ENCODE data around the gene CASP9.
"Not testable (repeated sequence)": the region's sequence is repeated elsewhere in the genome, so short reads cannot be mapped to it uniquely, and the experiment has no call there.

CASP9 gene

DNA sequence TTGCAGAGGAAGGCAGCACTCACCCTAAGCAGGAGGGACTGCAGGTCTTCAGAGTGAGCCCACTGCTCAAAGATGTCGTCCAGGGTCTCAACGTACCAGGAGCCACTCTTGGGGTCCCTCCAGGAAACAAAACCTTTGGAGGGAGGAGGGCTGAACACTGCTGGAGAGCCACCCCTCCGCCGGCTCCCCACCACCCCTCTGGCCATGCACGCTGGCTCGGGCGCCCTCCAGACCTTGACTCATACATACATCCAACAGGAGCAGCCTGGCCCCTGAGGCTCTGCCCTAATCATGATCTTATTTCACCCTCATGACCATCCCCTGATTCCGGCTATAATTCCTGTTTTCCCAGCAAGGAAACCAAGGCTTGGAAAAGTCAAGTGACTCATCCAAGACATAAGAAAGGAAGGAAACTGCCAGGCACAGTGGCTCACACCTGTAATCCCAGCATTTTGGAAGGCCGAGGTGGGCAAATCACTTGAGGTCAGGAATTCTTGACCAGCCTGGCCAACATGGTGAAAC is 30.1 kb downstream of the CASP9 start:
- DNase-seq, result no peak

DNA sequence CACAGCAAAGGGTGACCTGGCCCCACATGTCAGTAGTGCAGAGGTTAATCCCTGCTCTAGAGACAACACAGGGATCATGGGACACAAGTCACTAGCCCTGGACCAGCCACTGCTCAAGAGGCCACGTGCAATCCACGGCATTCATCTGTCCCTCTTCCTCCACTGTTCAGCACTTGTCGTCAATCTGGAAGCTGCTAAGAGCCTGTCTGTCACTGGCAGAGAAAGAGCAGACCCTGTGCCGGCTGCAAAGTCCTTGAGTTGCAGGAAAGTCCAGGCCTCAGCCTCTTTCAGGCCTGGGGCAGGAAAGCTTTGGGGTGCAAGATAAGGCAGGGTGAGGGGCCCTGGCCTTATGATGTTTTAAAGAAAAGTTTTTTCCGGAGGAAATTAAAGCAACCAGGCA is 31.4 kb downstream of the CASP9 start:
- no peak for DNase-seq

DNA sequence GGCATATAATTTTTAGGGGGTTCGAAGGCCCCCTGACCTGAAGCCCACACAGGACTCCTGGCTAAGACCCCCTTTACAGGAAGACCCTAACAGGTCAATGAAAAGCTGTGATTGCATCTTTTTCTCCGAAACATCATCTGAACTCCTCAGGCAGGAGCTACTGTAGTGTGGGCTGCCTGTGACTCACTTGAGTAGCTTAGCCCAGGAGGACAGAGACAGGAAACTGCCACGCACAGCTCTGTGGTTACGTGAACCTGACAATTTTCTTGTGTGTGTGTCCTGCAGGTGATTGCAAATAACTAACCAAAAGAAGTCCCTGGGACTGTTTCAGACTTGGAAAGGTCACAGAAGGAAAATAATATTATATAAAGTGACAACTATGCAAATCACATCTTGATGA is 33.0 kb downstream of the CASP9 start:
- DNase-seq, result not testable (repeated sequence)

DNA sequence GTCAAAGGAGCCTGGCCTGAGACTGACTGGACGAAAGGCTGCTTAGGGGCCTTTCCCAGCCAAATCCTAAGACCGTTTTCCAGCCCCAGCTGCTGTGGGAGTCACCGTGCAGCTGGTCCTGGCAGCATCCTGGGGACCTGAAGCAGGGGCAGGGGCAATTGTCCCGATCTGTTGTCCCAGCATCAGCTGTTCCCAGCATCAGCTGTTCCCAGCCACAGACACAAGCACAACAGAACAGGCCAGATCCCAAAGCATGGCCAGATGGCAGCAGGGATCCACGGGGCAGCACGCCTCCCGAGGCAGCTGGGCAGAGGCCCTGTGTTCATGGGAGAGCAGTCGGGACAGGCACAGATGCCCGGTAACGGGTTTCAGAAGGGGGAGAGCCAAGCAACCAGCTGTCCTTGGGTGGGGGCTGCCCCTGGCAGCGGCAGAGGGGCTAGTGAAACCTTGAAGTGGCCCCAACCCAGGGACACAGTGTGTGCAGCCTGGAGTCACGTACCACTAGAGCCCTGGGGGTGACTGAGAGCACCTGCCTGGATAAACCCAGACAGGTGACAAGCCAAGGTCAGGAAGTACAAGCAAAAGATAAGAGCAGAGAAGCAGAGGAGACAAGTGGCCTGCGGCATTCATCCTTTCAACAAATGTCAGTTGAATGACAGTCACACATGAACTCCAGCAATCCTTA is 34.8 kb downstream of the CASP9 start:
- DNase-seq, result no peak

DNA sequence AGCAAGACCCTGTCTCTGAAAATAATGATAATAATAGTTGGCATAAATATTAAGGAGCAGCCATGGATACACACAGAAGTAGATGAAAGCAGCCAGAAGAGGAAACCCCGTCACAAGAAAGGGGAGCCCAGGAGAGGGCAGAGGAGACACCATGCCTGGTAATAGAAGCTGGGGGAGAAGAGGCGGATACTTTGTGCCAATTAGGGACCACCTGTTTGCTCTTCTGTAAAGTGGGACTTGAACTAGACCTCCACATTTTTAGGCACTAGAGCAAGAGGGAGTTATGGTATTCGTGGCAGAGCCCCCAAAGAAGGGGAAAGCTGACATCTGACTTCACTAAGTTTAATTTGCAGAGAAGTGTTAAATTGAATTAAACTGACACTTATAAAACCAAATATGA is 35.6 kb downstream of the CASP9 start:
- DNase-seq, result no peak

GRCh38 chr1:15486844-15487610 is 37.0 kb downstream of the CASP9 start:
- DNase-seq, result not testable (repeated sequence)

DNA sequence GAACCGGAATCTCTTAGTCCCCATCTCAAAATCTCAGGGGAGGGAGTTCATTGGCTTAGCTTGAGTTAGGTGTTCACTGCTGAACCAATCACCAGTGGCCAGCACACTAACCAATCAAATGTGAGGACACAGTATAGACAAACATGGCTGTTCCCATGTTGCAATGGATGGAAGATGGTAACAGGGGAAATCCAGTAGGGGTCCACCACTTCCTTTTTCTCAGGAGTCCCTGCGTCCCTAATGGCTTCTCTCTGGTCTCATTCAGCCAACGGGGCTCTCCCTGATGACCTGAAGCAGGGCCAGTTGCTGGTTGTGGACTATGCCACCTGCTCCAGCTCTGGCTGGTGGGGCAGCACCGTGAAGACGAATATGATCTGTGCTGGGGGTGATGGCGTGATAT is 38.4 kb downstream of the CASP9 start:
- no peak for DNase-seq

- DNase-seq, result not testable (repeated sequence)
Measured at GRCh38 chr1:15484443-15484842, 39.6 kb downstream of the CASP9 start.

GRCh38 chr1:15483971-15484370 is 40.0 kb downstream of the CASP9 start:
- no peak for DNase-seq

GRCh38 chr1:15482983-15483543 is 41.0 kb downstream of the CASP9 start:
- not testable (repeated sequence) for DNase-seq

- DNase-seq, result not testable (repeated sequence)
Measured at GRCh38 chr1:15482455-15482854, 41.6 kb downstream of the CASP9 start.

GRCh38 chr1:15479654-15480347 is 44.2 kb downstream of the CASP9 start:
- DNase-seq, result no peak

GRCh38 chr1:15477646-15478212 is 46.3 kb downstream of the CASP9 start:
- no peak for DNase-seq

DNA sequence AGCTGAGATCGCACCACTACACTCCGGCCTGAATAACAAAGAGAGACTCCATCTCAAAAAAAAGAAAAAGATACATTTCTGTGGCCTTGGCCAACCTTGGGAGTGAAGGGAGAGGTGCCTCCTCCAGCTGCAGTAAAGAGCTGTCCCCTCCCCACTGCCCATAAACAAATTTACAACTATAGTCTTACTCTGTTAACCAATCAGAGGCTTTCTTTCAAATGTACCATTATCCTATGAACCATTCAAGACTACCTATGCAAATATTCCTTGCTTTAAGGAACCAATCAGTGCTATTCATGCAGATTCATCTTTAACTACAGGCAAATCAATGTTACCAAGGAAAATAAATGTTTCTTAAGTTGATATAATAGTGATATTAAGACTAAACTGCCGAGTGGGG is 47.1 kb downstream of the CASP9 start:
- peak; percentile 11 for DNase-seq

DNA sequence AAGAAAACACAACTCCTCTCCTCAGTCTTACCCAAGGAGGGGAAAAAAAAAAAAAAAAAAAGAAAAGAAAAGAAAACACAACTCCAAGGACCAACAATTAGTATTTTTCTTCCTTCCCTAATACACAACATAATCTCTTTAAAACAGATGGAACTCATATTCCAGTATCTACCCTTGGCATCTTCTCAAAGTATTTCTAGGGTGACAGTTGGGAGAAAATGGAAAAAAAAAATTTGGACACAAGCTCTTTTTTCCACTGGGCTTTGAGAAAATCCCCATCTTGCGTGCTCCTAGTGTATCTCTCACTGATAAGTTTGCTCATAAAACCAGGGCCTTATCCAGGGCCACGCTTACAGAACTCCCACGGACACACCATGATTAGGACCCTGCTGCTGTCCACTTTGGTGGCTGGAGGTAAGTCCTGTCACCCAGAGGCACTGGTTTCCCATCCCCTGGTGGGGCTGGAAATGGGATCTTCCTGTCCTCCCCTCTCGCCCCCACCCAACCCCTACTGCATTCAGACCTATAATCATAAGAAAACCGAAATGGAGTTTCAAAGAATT is 48.2 kb downstream of the CASP9 start, which contains the start of gene CELA2B:
Gene CELA2B, plus strand, starts transcription at position 353 of the 563 bp plus-strand sequence. Its CDS starts 22 bp downstream, at position 375.
- no peak for DNase-seq

DNA sequence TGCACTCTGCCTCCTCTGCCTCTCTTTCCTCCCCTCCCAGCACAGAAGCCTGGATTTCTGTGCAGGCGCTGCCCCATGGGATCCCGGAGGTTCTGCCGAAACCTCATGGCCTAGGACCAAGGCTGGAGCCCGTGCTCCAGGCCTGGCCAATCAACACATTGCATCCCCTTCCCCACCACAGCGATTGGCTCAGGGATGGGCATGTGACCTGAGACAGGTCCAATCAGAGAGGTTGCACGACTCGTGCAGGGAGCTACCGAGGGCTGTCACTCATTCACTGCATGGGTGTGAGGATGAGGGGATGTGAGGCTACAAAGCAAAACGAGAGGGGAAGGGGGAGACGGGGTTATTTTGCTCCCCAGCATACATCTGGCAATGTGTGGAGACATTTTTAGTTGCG is 51.4 kb downstream of the CASP9 start:
- DNase-seq, result no peak

GRCh38 chr1:15471723-15472122 is 52.3 kb downstream of the CASP9 start:
- not testable (repeated sequence) for DNase-seq

GRCh38 chr1:15471067-15471466 is 52.9 kb downstream of the CASP9 start:
- DNase-seq, result not testable (repeated sequence)

- not testable (repeated sequence) for DNase-seq
Measured at GRCh38 chr1:15469821-15470448, 54.1 kb downstream of the CASP9 start.

GRCh38 chr1:15469361-15469760 is 54.7 kb downstream of the CASP9 start:
- no peak for DNase-seq

DNA sequence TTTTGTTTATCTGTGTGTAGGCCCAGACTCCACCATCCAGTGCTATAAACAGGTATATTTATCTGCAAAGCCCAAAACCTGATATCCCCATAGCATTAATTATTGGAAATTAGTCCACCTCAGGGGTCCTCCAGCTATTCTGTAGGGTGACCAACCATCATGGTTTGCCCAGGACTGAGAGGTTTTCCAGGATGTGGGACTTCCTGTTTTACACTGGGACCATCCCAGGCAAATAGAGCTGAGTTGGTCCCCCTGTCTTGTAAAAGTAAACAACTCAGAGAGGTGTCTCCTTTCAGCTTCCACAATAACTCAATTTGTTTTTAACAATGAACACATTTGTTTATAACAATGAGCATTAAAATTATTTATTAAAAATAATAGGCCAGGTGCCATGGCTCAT is 55.9 kb downstream of the CASP9 start:
- DNase-seq, result no peak

All from hematopoietic multipotent progenitor cell treated with erythropoietin and hydrocortisone succinate and interleukin-3 and kit ligand, for 6 days (in vitro differentiated cells).